Motor neuron (in vitro differentiated cells): ENCODE measurements around the gene BEAN1. TPM values are rescaled to one million over a fixed set of nuclear protein-coding genes. Genes with fewer than 3 reads are reported as not detected.
"Not testable (repeated sequence)": the region's sequence is repeated elsewhere in the genome, so short reads cannot be mapped to it uniquely, and the experiment has no call there.

ENCODE experiments used
- ATAC-seq, 8 experiments: fragments of 200-7000 bp; cut with Tn5 transposase; replicated peaks in 6 of 8; 2 replicates each; pipeline ENCODE4 v1.8.0; 2021; ENCODE audit warnings: mild to moderate bottlenecking in 8 of 8, moderate library complexity in 8 of 8
- H3K27ac ChIP-seq, 2 donors: fragments of 250-450 bp; sonication (Bioruptor Pico); 2 replicates each; pipeline ENCODE4 v1.9.0; 2021; ENCODE audit warnings: antibody characterized with exemption in 2 of 2, mild to moderate bottlenecking in 2 of 2, moderate library complexity in 1 of 2
- H3K4me1 ChIP-seq, 2 donors: fragments of 250-450 bp; sonication (Bioruptor Pico); replicated peaks in 1 of 2; 2 replicates each; pipeline ENCODE4 v1.6.1; 2021; ENCODE audit warnings: antibody characterized with exemption in 2 of 2, mild to moderate bottlenecking in 2 of 2, moderate library complexity in 1 of 2
- H3K4me3 ChIP-seq, 5 donors: fragments of 250-450 bp; sonication (Bioruptor Pico); 2 replicates each; pipeline ENCODE4 v1.9.0; 2021; ENCODE audit warnings: antibody characterized with exemption in 5 of 5, mild to moderate bottlenecking in 5 of 5, moderate library complexity in 4 of 5
- WGBS, 10 experiments: fragments of 450-650 bp; shearing (Covaris generic); methylation state at CpG; one replicate each; pipeline ENCODE4 v1.0.0; 2022; 5-methylcytosine and 5-hydroxymethylcytosine counted together
- in situ Hi-C, 9 experiments: fragments of 400-800 bp; cut with MboI; loops; one replicate each; pipeline ENCODE4 v1.15.0; 2021; ENCODE audit warnings: low sequenced_read_pairs in 9 of 9, low pct_unique_long_range_greater_than_20kb in 2 of 9; ENCODE audit not compliant: unreplicated experiment in 9 of 9
- total RNA-seq, 8 experiments: library from RNA; unstranded; fragments of 300-600 nt; gene quantifications; 2 replicates each; pipeline versions ENCODE4 v1.2.3 to v1.2.4, GENCODE V29; 2022

The BEAN1 gene
- total RNA-seq, 8 experiments from 2014 or later: 1.5 to 11.5 (median 3.3) TPM

GRCh38 chr16:66490774-66491715, 64.0 kb downstream of the BEAN1 start:
- WGBS, 10 experiments: 23 to 100% (median 78%) methylated on average over 1 to 5 of the region's 8 CpGs; no CpG with 5 or more reads in 4 of the 10 experiments
- Histone ChIP-seq H3K27ac (no peak overlapping the region), H3K4me3 (no peak overlapping the region), H3K4me1 (peaks cover 0 to 4% of the 10 kb centered on the region in 2 donors)
- in situ Hi-C loops: loop anchor here in 1 of 9 experiments (10.0 kb wide), 1 partner anchor 86 kb away; no protein-coding TSS in a partner anchor
- no peak for ATAC-seq

DNA sequence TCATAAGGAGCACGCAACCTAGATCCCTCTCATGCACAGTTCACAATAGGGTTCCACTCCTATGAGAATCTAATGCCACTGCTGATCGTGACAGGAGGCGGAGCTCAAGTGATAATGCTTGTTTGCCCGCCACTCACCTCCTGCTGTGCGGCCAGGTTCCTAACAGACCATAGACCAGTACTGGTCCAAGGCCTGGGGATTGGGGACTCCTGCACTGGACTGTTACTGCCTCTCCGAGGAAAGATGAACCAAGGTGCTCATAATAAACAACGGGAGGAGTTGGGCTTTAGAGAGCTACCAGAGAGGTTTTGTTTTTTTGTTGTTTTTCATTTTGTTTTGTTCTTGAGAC, 64.6 kb downstream of the BEAN1 start:
- WGBS, 10 experiments: 50 to 96% (median 83%) methylated on average over 1 to 5 of the region's 7 CpGs; no CpG with 5 or more reads in 3 of the 10 experiments

DNA sequence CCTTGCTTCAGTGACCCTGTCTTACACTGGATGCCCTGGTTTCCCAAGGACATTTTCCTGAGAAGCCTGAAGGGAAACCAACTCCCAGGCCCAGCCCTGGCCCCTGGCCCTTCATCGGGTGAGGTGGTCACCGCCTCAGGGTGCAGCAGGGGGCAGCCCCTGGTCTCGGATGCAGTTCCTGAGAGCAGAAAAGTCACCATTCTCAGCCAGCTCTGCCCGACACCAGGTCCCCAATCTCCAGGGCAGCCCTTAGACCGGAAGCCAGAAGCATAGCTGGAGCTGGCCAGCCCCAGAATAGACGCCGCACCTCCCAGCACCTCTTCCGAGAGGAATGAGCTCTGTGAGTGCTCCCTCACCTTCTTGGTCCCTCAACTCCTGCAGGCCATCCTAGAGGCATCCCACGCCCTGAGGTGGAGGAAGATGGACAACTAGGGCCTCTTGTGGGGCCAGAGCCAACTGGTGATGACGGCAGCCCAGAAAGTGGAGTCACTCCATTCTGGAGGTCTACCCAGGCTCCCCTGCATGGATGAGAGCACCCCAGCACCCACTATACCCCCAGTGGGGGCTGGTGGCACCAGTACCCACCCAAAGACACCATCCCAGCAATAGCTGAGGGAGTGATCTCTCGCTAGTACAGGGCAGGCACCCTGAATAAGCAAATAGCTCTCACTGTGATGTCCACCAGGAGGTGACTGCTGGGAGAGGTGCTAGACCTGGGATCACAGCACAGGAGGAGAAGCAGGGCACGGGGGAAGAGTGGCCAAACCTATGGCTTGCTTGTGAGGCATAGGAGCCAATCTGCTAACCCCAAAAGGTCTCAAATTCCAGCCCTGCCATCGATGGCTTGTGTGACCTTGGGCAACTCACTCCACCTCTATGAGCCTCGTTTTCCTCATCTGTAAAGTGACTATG, 66.7 kb downstream of the BEAN1 start:
- Histone ChIP-seq H3K27ac (no peak overlapping the region), H3K4me3 (no peak overlapping the region), H3K4me1 (no peaks in the 10 kb centered on the region)
- 40 to 87% (median 85%) methylated on average over 1 to 12 of the region's 14 CpGs; no CpG with 5 or more reads in 5 of the 10 experiments for WGBS, 10 experiments
- in situ Hi-C loops: loop anchor here in 1 of 9 experiments (10.0 kb wide), 1 partner anchor 89 kb away; no protein-coding TSS in a partner anchor
- ATAC-seq: no peak

More for the DNA sequence above, 64.6 kb downstream of the BEAN1 start:
- no peak overlapping the region for H3K4me3 ChIP-seq
- no peak for ATAC-seq
- H3K27ac ChIP-seq: no peak overlapping the region
- H3K4me1 ChIP-seq: peaks cover 0 to 3% of the 10 kb centered on the region in 2 donors
- in situ Hi-C loops: loop anchor here in 1 of 9 experiments (10.0 kb wide), 1 partner anchor 87 kb away; no protein-coding TSS in a partner anchor

DNA sequence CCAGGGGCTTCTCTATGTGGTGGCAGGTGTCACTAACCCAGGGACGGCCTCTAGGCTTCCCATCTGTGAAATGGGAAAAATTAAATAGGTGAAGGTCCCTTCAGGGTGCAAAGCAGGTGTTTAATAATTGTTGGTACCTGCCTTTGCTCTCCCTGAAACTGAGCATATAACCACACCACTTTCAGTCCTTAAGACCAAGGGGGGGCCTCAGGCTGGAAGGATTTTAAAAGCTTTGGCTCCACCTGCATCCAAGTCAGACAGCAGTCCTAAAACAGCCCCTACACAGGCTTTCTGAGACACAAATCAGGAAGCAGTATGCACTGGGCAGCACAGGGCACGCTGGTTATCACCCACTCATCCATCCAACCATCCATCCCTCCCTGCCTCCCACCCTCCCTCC, 67.8 kb downstream of the BEAN1 start:
- in situ Hi-C loops: loop anchor here in 1 of 9 experiments (10.0 kb wide), 1 partner anchor 90 kb away; no protein-coding TSS in a partner anchor
- H3K4me1 ChIP-seq: no peaks in the 10 kb centered on the region
- ATAC-seq: no peak
- WGBS, 10 experiments: 80 to 100% methylated on average over 1 of the region's 2 CpGs; no CpG with 5 or more reads in 8 of the 10 experiments
- H3K27ac ChIP-seq: no peak overlapping the region
- H3K4me3 ChIP-seq: no peak overlapping the region

GRCh38 chr16:66495440-66495839, 68.3 kb downstream of the BEAN1 start:
- in situ Hi-C loops: loop anchor here in 1 of 9 experiments (10.0 kb wide), 1 partner anchor 91 kb away; no protein-coding TSS in a partner anchor
- no peak for ATAC-seq
- H3K4me3 ChIP-seq: no peak overlapping the region
- no peaks in the 10 kb centered on the region for H3K4me1 ChIP-seq
- 57 to 100% (median 100%) methylated on average over 1 of the region's 2 CpGs; no CpG with 5 or more reads in 6 of the 10 experiments for WGBS, 10 experiments
- no peak overlapping the region for H3K27ac ChIP-seq

GRCh38 chr16:66496226-66496625, 69.1 kb downstream of the BEAN1 start:
- not testable (repeated sequence) for ATAC-seq, H3K4me3 ChIP-seq, H3K27ac ChIP-seq, H3K4me1 ChIP-seq
- whole genome bisulfite sequencing, 10 experiments: no CpG with 5 or more reads among the region's 10 CpGs
- in situ Hi-C loops: loop anchor here in 1 of 9 experiments (10.0 kb wide), 1 partner anchor 91 kb away; no protein-coding TSS in a partner anchor

DNA sequence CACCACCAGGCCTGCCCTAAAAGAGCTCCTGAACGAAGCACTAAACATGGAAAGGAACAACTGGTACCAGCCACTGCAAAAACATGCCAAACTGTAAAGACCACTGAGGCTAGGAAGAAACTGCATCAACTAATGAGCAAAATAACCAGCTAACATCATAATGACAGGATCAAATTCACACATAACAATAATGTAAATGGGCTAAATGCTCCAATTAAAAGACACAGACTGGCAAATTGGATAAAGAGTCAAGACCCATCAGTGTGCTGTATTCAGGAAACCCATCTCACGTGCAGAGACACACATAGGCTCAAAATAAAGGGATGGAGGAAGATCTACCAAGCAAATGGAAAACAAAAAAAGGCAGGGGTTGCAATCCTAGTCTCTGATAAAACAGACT, 70.8 kb downstream of the BEAN1 start:
- WGBS, 10 experiments: 0 to 100% methylated on average over 1 of the region's 2 CpGs; no CpG with 5 or more reads in 8 of the 10 experiments
- in situ Hi-C loops: loop anchor here in 1 of 9 experiments (10.0 kb wide), 1 partner anchor 93 kb away; no protein-coding TSS in a partner anchor
- not testable (repeated sequence) for ATAC-seq, H3K27ac ChIP-seq, H3K4me3 ChIP-seq, H3K4me1 ChIP-seq

DNA sequence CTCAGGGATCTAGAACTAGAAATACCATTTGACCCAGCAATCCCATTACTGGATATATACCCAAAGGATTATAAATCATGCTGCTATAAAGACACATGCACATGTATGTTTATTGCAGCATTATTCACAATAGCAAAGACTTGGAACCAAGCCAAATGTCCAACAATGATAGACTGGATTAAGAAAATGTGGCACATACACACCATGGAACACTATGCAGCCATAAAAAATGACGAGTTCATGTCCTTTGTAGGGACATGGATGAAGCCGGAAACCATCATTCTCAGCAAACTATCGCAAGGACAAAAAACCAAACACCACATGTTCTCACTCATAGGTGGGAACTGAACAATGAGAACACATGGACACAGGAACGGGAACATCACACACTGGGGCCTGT, 74.5 kb downstream of the BEAN1 start:
- in situ Hi-C loops, H3K27ac ChIP-seq, H3K4me3 ChIP-seq, ATAC-seq, H3K4me1 ChIP-seq: not testable (repeated sequence)
- WGBS, 10 experiments: 80% methylated on average over 1 of the region's 4 CpGs; no CpG with 5 or more reads in 9 of the 10 experiments

DNA sequence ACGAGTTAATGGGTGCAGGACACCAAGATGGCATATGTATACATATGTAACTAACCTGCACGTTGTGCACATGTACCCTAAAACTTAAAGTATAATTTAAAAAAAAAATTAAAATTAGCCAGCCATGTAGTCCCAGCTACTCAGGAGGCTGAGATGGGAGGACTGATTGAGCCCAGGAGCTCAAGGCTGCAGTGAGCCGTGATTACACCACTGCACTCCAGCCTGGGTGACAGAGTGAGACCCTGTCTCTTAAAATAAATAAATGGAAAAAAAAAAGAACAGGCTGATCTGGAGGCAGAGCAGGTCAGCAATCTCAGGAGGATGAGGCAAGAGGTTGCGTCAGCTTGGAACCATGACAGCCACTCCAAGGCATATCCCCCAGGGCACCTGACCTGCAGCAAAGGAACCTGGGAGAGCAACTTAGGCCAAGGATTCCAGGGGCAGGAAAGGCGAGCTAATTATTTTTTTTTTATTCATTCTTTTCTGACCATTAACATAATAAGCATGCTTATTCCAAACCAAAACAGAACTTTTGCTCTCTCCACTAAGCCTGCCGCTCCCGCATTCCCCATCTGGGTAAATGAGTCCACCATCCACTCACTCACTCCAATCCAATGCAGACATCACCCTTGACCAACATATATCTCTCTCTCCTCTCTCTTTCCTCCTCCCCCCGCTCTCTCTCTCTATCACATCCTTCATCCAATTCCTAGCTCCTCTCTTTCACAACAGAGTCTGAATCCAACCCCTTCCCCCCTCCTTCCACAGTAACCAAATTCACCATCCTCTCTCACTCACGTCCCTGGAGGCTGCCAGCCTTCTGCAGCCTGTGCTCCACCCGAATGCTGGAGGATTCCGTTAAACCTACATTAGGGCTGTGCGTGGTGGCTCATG, 75.2 kb downstream of the BEAN1 start:
- H3K27ac ChIP-seq: no peak overlapping the region
- H3K4me3 ChIP-seq: no peak overlapping the region
- no peaks in the 10 kb centered on the region for H3K4me1 ChIP-seq
- in situ Hi-C loops: no loop called here
- WGBS, 10 experiments: 0 to 87% (median 58%) methylated on average over 1 to 8 of the region's 12 CpGs
- peak; percentile 47 to 95 (median 76) for ATAC-seq

DNA sequence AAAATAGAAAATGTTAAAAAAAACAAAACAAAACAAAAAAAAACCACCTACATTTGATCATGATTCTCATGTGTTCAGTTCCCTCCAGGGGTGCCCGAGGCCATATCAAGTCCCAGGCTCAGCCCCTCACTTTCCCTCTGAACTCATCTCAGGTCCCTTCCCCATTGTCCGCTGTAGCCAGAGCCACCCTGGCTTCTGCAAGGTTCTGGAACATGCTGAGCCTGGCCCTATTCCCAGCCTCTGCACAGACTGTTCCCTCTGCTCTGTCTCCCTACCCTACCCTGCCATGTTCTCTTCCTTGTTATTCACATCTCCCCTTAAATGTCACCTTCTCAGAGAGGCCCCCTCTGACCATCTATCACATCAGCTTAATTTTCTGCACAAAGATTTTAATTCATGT, 75.9 kb downstream of the BEAN1 start:
- no peak overlapping the region for H3K4me3 ChIP-seq
- in situ Hi-C loops: no loop called here
- no peaks in the 10 kb centered on the region for H3K4me1 ChIP-seq
- WGBS, 10 experiments: 8 to 100% (median 78%) methylated on average over 1 to 2 of the region's 2 CpGs; no CpG with 5 or more reads in 2 of the 10 experiments
- ATAC-seq: peak in 3 of 8 experiments; percentile 8 to 41 (median 15)
- no peak overlapping the region for H3K27ac ChIP-seq

DNA sequence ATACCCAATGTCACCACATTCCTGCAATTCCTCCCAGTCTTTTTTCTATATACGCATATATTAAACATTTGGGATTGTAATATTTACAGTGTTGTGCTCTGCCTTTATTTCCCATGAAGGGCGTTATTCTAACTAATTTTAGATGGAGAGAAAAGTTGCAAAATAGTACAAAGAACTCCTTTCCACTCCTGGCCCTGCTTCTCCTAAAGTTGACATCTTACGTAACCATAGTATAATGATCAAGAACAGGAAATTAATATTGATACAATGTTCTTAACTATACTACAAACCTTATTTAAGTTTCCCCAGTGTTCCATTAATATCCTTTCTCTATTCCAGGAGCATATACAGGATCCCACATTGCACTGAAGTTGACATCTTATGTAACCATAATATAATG, 76.5 kb downstream of the BEAN1 start:
- Histone ChIP-seq H3K27ac (no peak overlapping the region), H3K4me3 (no peak overlapping the region), H3K4me1 (no peaks in the 10 kb centered on the region)
- in situ Hi-C loops: no loop called here
- peak in 3 of 8 experiments; percentile 10 to 16 (median 16) for ATAC-seq
- 0 to 100% (median 85%) methylated on average over 1 to 3 of the region's 3 CpGs for WGBS, 10 experiments
